GM23248 (cell line): ENCODE data around the gene CDC14B. TPM values are rescaled to one million over a fixed set of nuclear protein-coding genes. Genes with fewer than 3 reads are reported as not detected.

ENCODE experiments used
- DNase-seq: peaks from one replicate; pipeline ENCODE4 v3.0.0-alpha.2; 2015
- H2AFZ ChIP-seq: fragments of 200-600 bp; sonication (generic); 2 replicates; pipeline ENCODE4 v1.6.1; 2016; ENCODE audit warnings: antibody characterized with exemption
- H3F3A ChIP-seq: fragments of 200-600 bp; sonication (generic); 2 replicates; pipeline ENCODE4 v1.6.1; 2016; ENCODE audit warnings: mild to moderate bottlenecking, antibody characterized with exemption, mixed run types; ENCODE audit not compliant: insufficient read depth
- H3K27ac ChIP-seq: fragments of 200-600 bp; sonication (generic); 2 replicates; pipeline ENCODE4 v1.5.1; 2016; ENCODE audit warnings: mild to moderate bottlenecking
- H3K27me3 ChIP-seq: fragments of 200-600 bp; sonication (generic); replicated peaks from 2 replicates; pipeline ENCODE4 v1.6.1; 2016; ENCODE audit warnings: mild to moderate bottlenecking; ENCODE audit not compliant: insufficient read depth
- H3K36me3 ChIP-seq: fragments of 200-600 bp; sonication (generic); 2 replicates; pipeline ENCODE4 v1.6.1; 2016; ENCODE audit warnings: low read depth, mild to moderate bottlenecking
- H3K4me1 ChIP-seq: fragments of 200-600 bp; sonication (generic); 2 replicates; pipeline ENCODE4 v1.6.1; 2016; ENCODE audit warnings: mild to moderate bottlenecking; ENCODE audit not compliant: insufficient read depth
- H3K4me2 ChIP-seq: fragments of 200-600 bp; sonication (generic); one replicate; pipeline ENCODE4 v1.6.1; 2016; ENCODE audit warnings: mild to moderate bottlenecking; ENCODE audit not compliant: unreplicated experiment
- H3K4me3 ChIP-seq: fragments of 200-600 bp; sonication (generic); 2 replicates; pipeline ENCODE4 v1.5.1; 2016; ENCODE audit warnings: mild to moderate bottlenecking
- H3K79me2 ChIP-seq: fragments of 200-600 bp; sonication (generic); 2 replicates; pipeline ENCODE4 v1.6.1; 2016; ENCODE audit warnings: mild to moderate bottlenecking; ENCODE audit not compliant: insufficient read depth
- H3K9ac ChIP-seq: fragments of 200-600 bp; sonication (generic); 2 replicates; pipeline ENCODE4 v1.6.1; 2016; ENCODE audit warnings: mild to moderate bottlenecking
- H3K9me2 ChIP-seq: fragments of 200-600 bp; sonication (generic); 2 replicates; pipeline ENCODE4 v1.6.1; 2016; ENCODE audit warnings: mixed run types, mild to moderate bottlenecking, moderate library complexity; ENCODE audit not compliant: insufficient read depth
- H3K9me3 ChIP-seq: fragments of 200-600 bp; sonication (generic); one replicate; pipeline ENCODE4 v1.6.1; 2017; ENCODE audit warnings: low read depth
- H4K20me1 ChIP-seq: fragments of 200-600 bp; sonication (generic); 2 replicates; pipeline ENCODE4 v1.6.0; 2016; ENCODE audit not compliant: insufficient read depth
- EZH2 ChIP-seq: fragments of 200-600 bp; sonication (generic); IDR thresholded peaks from 2 replicates; pipeline ENCODE4 v1.6.1; 2018; ENCODE audit warnings: antibody characterized with exemption, mild to moderate bottlenecking; ENCODE audit not compliant: insufficient read depth, poor library complexity, severe bottlenecking
- EZH2phosphoT487 ChIP-seq: fragments of 200-600 bp; sonication (generic); IDR thresholded peaks from 2 replicates; pipeline ENCODE4 v1.6.1; 2018; ENCODE audit warnings: antibody characterized with exemption, moderate library complexity, mild to moderate bottlenecking, low read depth; ENCODE audit not compliant: insufficient read depth
- WGBS, 2 experiments: methylation state at CpG; one replicate each; pipeline ENCODE4 v1.1.6; 2015 to 2017; ENCODE audit warnings: low lambda C conversion rate in 2 of 2, low coverage in 1 of 2; ENCODE audit errors: missing lambda C conversion rate in 2 of 2; 5-methylcytosine and 5-hydroxymethylcytosine counted together
- in situ Hi-C: fragments of 300-500 bp; cut with MboI; formaldehyde crosslinking; loops from 2 replicates; pipeline ENCODE4 v1.15.0; 2020
- polyA plus RNA-seq: library from polyadenylated mRNA; unstranded; fragments of >200 nt; fragmentation: Nextera tagmentation; extraction: Ambion mirVana; gene quantifications from 2 replicates; pipeline ENCODE4 v1.2.1, GENCODE V29; 2016
- total RNA-seq: library from RNA; depleted of rRNA; stranded (reverse); fragments of >200 nt; shearing (Covaris generic); gene quantifications from 2 replicates; pipeline ENCODE4 v1.2.3, GENCODE V29; 2014

The CDC14B gene
- total and polyA plus RNA-seq, 2 experiments from 2014 or later = 8.1 to 17.2 TPM

DNA sequence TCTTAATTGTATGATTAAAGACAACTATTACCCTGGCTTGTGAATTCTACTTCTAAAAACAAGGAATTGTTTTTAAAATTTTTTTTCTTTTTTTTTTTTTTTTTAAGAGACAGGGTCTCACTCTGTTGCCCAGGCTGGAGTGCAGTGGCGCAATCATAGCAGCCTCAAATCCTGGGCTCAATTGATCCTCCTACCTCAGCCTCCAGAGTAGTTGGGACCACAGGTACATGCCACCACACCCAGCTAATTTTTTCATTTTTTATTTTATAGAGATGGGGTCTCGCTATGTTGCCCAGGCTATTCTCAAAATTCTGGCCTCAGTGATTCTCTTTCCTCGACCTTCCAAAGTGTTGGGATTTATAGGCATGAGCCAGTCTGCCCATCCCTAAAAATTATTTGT lies 107.4 kb downstream of the CDC14B start:
- Histone ChIP-seq H3K27ac (no peak overlapping the region), H3K4me3 (no peak overlapping the region), H3K4me2 (no peak overlapping the region), H3F3A (peaks cover 37% of the 10 kb centered on the region), H3K9me2 (no peaks in the 10 kb centered on the region), H3K79me2 (no peaks in the 10 kb centered on the region; the same call in 1 of the 2 replicates), H2AFZ (no peak overlapping the region), H3K9ac (no peak overlapping the region), H3K36me3 (0 out of 2 replicates have a peak, but pooled peaks cover 5% of the 10 kb centered on the region), H3K9me3 (no peaks in the 10 kb centered on the region), H3K27me3 (no peaks in the 10 kb centered on the region), H3K4me1 (peaks cover 45% of the 10 kb centered on the region), H4K20me1 (no peaks in the 10 kb centered on the region)
- no peak for DNase-seq
- no peak for TF ChIP-seq EZH2
- TF ChIP-seq EZH2phosphoT487 = no peak
- in situ Hi-C loops = no loop called here
- WGBS, 2 experiments = 81 to 82% methylated on average over 3 of the region's 3 CpGs

DNA sequence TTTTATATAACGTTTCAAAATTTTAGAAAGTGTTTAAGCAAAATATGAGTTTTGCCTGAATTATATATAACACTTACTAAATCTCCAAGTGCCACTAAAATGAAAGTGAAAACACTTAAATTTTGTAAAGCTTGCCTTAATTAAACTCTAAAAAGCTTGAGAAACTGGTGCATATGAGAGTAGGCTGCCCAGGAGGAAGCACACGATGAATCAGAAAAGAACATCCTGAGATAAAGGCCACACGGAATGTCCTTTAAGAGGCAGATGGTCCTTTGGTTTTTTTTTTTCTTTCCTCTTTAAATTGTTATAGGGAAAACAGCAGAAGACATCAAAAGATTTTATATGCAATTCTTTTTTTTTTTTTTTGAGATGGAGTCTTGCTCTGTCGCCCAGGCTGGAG lies 109.4 kb downstream of the CDC14B start:
- Histone ChIP-seq H3K79me2 (no peaks in the 10 kb centered on the region; the same call in 1 of the 2 replicates), H3K9me2 (no peaks in the 10 kb centered on the region), H3K4me1 (peaks cover 30% of the 10 kb centered on the region), H3K4me3 (no peak overlapping the region), H3K4me2 (peak overlapping the region; percentile 21), H3K9ac (no peak overlapping the region), H3K36me3 (0 out of 2 replicates have a peak, but pooled peaks cover 5% of the 10 kb centered on the region), H3K9me3 (no peaks in the 10 kb centered on the region), H3F3A (peaks cover 27% of the 10 kb centered on the region), H4K20me1 (no peaks in the 10 kb centered on the region), H2AFZ (no peak overlapping the region), H3K27me3 (no peaks in the 10 kb centered on the region), H3K27ac (peak overlapping the region; percentile 14; the same call in 1 of the 2 replicates)
- 58 to 63% methylated on average over 4 of the region's 4 CpGs for WGBS, 2 experiments
- TF ChIP-seq EZH2phosphoT487 (no peak), EZH2 (no peak)
- in situ Hi-C loops = no loop called here
- DNase-seq = peak; percentile 52

GRCh38 chr9:96509848-96510247 lies 109.8 kb downstream of the CDC14B start:
- 0 out of 2 replicates have a peak, but pooled peaks cover 5% of the 10 kb centered on the region for H3K36me3 ChIP-seq
- peaks cover 26% of the 10 kb centered on the region for H3K4me1 ChIP-seq
- H3K4me2 ChIP-seq = peak overlapping the region; percentile 21
- peak overlapping the region; percentile 14; the same call in 1 of the 2 replicates for H3K27ac ChIP-seq
- H3K4me3 ChIP-seq = no peak overlapping the region
- no peaks in the 10 kb centered on the region for H3K27me3 ChIP-seq
- no peaks in the 10 kb centered on the region for H4K20me1 ChIP-seq
- no peak overlapping the region for H2AFZ ChIP-seq
- no peaks in the 10 kb centered on the region for H3K9me3 ChIP-seq
- peaks cover 23% of the 10 kb centered on the region for H3F3A ChIP-seq
- peak; percentile 11 for DNase-seq
- in situ Hi-C loops = no loop called here
- no peaks in the 10 kb centered on the region for H3K9me2 ChIP-seq
- H3K9ac ChIP-seq = no peak overlapping the region
- no peaks in the 10 kb centered on the region; the same call in 1 of the 2 replicates for H3K79me2 ChIP-seq
- no peak for TF ChIP-seq EZH2
- no peak for TF ChIP-seq EZH2phosphoT487
- WGBS, 2 experiments = 47 to 51% methylated on average over 2 of the region's 2 CpGs

- in situ Hi-C loops = no loop called here
- H3K27me3 ChIP-seq = no peaks in the 10 kb centered on the region
- peaks cover 16% of the 10 kb centered on the region for H3F3A ChIP-seq
- no peak overlapping the region for H3K27ac ChIP-seq
- H4K20me1 ChIP-seq = no peaks in the 10 kb centered on the region
- H2AFZ ChIP-seq = no peak overlapping the region
- no peak overlapping the region for H3K4me3 ChIP-seq
- 83 to 85% methylated on average over 5 of the region's 5 CpGs for WGBS, 2 experiments
- H3K36me3 ChIP-seq = 0 out of 2 replicates have a peak, but pooled peaks cover 5% of the 10 kb centered on the region
- no peak overlapping the region for H3K4me2 ChIP-seq
- peaks cover 18% of the 10 kb centered on the region for H3K4me1 ChIP-seq
- no peaks in the 10 kb centered on the region for H3K9me3 ChIP-seq
- H3K79me2 ChIP-seq = no peaks in the 10 kb centered on the region; the same call in 1 of the 2 replicates
- no peaks in the 10 kb centered on the region for H3K9me2 ChIP-seq
- TF ChIP-seq EZH2phosphoT487 (no peak), EZH2 (no peak)
- H3K9ac ChIP-seq = no peak overlapping the region
- no peak for DNase-seq
These were observed 110.6 kb downstream of the CDC14B start for GRCh38 chr9:96509026-96509425.
